ENCODE results near the gene DHX35. TPM values are rescaled to one million over a fixed set of nuclear protein-coding genes. Genes with fewer than 3 reads are reported as not detected.
"Not testable (repeated sequence)": the region's sequence is repeated elsewhere in the genome, so short reads cannot be mapped to it uniquely, and the experiment has no call there.

The DHX35 gene
- polyA plus RNA-seq, 1 donor from 2014 or later = 21.3 TPM

DNA sequence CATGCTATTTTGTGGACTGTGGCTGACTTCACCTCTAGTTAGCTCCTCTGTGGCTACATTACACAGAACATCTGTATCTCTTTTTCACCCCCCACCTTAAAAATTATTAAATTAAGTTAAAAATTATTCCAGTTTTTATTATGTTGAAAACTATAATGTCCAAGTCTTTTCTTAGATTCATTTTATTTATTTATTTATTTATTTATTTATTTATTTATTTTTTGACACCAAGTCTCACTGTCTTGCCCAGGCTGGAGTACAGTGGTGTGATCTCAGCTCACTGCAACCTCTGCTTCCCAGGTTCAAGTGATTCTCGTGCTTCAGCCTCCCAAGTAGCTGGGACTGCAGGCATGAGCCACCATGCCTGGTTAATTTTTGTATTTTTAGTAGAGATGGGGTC, 34.7 kb downstream of the DHX35 start:
- not testable (repeated sequence) for H3K27me3 ChIP-seq (ENCODE audit: insufficient read depth, low read depth, low read length); H3K4me3 ChIP-seq (ENCODE audit: low read length); H3K9me3 ChIP-seq (ENCODE audit: low read length); H3K27ac ChIP-seq (ENCODE audit: low read length); H3K36me3 ChIP-seq (ENCODE audit: insufficient read depth, low read length); H3K9me2 ChIP-seq (ENCODE audit: insufficient read depth, low read length); H3K4me2 ChIP-seq (ENCODE audit: low read length); H3K79me2 ChIP-seq (replicated peaks; ENCODE audit: insufficient read depth, low read length); H4K20me1 ChIP-seq (ENCODE audit: insufficient read depth); H3F3A ChIP-seq (ENCODE audit: insufficient read depth, low read length, poor library complexity, severe bottlenecking); H3K9ac ChIP-seq (ENCODE audit: low read length); H2AFZ ChIP-seq (ENCODE audit: low read depth, low read length)

GRCh38 chr20:38997622-38998021, 35.5 kb downstream of the DHX35 start:
- Histone ChIP-seq H3K9me2 (ENCODE audit: insufficient read depth, low read length) (no peaks in the 10 kb centered on the region), H3K36me3 (ENCODE audit: insufficient read depth, low read length) (peaks cover 3% of the 10 kb centered on the region), H3K79me2 (replicated peaks; ENCODE audit: insufficient read depth, low read length) (no peaks in the 10 kb centered on the region), H3K4me2 (ENCODE audit: low read length) (no peak overlapping the region), H3K27me3 (ENCODE audit: insufficient read depth, low read depth, low read length) (no peaks in the 10 kb centered on the region), H3F3A (ENCODE audit: insufficient read depth, low read length, poor library complexity, severe bottlenecking) (no peaks in the 10 kb centered on the region), H4K20me1 (ENCODE audit: insufficient read depth) (no peaks in the 10 kb centered on the region), H3K9ac (ENCODE audit: low read length) (no peak overlapping the region), H3K9me3 (ENCODE audit: low read length) (no peaks in the 10 kb centered on the region), H3K27ac (ENCODE audit: low read length) (no peak overlapping the region), H2AFZ (ENCODE audit: low read depth, low read length) (no peak overlapping the region), H3K4me3 (ENCODE audit: low read length) (no peak overlapping the region)
- TF ChIP-seq EP300 (conservative IDR thresholded peaks at IDR 0.05; ENCODE audit: poor library complexity, severe bottlenecking) = no peak
- TF ChIP-seq, protein P1, sequence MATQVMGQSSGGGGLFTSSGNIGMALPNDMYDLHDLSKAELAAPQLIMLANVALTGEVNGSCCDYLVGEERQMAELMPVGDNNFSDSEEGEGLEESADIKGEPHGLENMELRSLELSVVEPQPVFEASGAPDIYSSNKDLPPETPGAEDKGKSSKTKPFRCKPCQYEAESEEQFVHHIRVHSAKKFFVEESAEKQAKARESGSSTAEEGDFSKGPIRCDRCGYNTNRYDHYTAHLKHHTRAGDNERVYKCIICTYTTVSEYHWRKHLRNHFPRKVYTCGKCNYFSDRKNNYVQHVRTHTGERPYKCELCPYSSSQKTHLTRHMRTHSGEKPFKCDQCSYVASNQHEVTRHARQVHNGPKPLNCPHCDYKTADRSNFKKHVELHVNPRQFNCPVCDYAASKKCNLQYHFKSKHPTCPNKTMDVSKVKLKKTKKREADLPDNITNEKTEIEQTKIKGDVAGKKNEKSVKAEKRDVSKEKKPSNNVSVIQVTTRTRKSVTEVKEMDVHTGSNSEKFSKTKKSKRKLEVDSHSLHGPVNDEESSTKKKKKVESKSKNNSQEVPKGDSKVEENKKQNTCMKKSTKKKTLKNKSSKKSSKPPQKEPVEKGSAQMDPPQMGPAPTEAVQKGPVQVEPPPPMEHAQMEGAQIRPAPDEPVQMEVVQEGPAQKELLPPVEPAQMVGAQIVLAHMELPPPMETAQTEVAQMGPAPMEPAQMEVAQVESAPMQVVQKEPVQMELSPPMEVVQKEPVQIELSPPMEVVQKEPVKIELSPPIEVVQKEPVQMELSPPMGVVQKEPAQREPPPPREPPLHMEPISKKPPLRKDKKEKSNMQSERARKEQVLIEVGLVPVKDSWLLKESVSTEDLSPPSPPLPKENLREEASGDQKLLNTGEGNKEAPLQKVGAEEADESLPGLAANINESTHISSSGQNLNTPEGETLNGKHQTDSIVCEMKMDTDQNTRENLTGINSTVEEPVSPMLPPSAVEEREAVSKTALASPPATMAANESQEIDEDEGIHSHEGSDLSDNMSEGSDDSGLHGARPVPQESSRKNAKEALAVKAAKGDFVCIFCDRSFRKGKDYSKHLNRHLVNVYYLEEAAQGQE (IDR thresholded peaks at IDR 0.05; ENCODE audit: borderline replicate concordance) = no peak
- TF ChIP-seq SMC3 (conservative IDR thresholded peaks at IDR 0.05; ENCODE audit: poor library complexity) = no peak
- no peak for TF ChIP-seq EZH2 (IDR thresholded peaks at IDR 0.05; ENCODE audit: borderline replicate concordance, insufficient read depth, low read length, poor library complexity, severe bottlenecking)
- TF ChIP-seq MXI1 (conservative IDR thresholded peaks at IDR 0.05; ENCODE audit: poor library complexity, severe bottlenecking) = no peak
- no peak for TF ChIP-seq TAF1 (IDR thresholded peaks at IDR 0.05; ENCODE audit: low read depth)
- no peak for TF ChIP-seq POLR2AphosphoS5 (IDR thresholded peaks at IDR 0.05)
- no peak for TF ChIP-seq RAD21 (conservative IDR thresholded peaks at IDR 0.05)
- TF ChIP-seq, protein P2, sequence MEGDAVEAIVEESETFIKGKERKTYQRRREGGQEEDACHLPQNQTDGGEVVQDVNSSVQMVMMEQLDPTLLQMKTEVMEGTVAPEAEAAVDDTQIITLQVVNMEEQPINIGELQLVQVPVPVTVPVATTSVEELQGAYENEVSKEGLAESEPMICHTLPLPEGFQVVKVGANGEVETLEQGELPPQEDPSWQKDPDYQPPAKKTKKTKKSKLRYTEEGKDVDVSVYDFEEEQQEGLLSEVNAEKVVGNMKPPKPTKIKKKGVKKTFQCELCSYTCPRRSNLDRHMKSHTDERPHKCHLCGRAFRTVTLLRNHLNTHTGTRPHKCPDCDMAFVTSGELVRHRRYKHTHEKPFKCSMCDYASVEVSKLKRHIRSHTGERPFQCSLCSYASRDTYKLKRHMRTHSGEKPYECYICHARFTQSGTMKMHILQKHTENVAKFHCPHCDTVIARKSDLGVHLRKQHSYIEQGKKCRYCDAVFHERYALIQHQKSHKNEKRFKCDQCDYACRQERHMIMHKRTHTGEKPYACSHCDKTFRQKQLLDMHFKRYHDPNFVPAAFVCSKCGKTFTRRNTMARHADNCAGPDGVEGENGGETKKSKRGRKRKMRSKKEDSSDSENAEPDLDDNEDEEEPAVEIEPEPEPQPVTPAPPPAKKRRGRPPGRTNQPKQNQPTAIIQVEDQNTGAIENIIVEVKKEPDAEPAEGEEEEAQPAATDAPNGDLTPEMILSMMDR (IDR thresholded peaks at IDR 0.05; ENCODE audit: poor library complexity, severe bottlenecking) = no peak

DNA sequence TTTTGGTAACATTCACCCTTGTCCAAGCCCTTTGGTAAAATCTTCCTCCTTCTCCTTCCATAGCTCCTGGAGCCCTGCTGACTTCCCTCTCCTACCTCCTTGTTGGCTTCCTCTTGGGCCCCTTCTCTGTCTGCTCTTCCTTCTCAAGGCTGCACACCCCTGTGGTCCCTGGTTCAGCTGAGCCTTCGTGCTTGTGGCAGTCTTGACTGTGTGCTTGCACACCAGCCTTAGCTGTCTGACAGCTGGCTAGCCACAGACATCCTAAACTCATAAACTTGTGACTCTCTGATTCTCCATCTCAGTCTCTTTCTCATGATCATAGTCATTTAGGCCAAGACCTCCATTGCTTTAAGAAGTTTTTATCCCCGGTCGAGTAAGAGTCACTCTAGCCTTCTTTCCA, 37.1 kb downstream of the DHX35 start:
- Histone ChIP-seq H3K4me2 (ENCODE audit: low read length) (no peak overlapping the region), H3K9me2 (ENCODE audit: insufficient read depth, low read length) (no peaks in the 10 kb centered on the region), H3K9me3 (ENCODE audit: low read length) (no peaks in the 10 kb centered on the region), H3K27me3 (ENCODE audit: insufficient read depth, low read depth, low read length) (no peaks in the 10 kb centered on the region), H3K27ac (ENCODE audit: low read length) (no peak overlapping the region), H3K79me2 (replicated peaks; ENCODE audit: insufficient read depth, low read length) (no peaks in the 10 kb centered on the region), H4K20me1 (ENCODE audit: insufficient read depth) (no peaks in the 10 kb centered on the region), H3K4me3 (ENCODE audit: low read length) (no peak overlapping the region), H3K9ac (ENCODE audit: low read length) (no peak overlapping the region), H3K36me3 (ENCODE audit: insufficient read depth, low read length) (peaks cover 3% of the 10 kb centered on the region), H3F3A (ENCODE audit: insufficient read depth, low read length, poor library complexity, severe bottlenecking) (no peaks in the 10 kb centered on the region), H2AFZ (ENCODE audit: low read depth, low read length) (no peak overlapping the region)
- no peak for TF ChIP-seq TAF1 (IDR thresholded peaks at IDR 0.05; ENCODE audit: low read depth)
- no peak for TF ChIP-seq SMC3 (conservative IDR thresholded peaks at IDR 0.05; ENCODE audit: poor library complexity)
- no peak for TF ChIP-seq MXI1 (conservative IDR thresholded peaks at IDR 0.05; ENCODE audit: poor library complexity, severe bottlenecking)
- TF ChIP-seq RAD21 (conservative IDR thresholded peaks at IDR 0.05) = no peak
- TF ChIP-seq EZH2 (IDR thresholded peaks at IDR 0.05; ENCODE audit: borderline replicate concordance, insufficient read depth, low read length, poor library complexity, severe bottlenecking) = no peak
- TF ChIP-seq, protein P1 (IDR thresholded peaks at IDR 0.05; ENCODE audit: borderline replicate concordance) = no peak
- no peak for TF ChIP-seq POLR2AphosphoS5 (IDR thresholded peaks at IDR 0.05)
- TF ChIP-seq EP300 (conservative IDR thresholded peaks at IDR 0.05; ENCODE audit: poor library complexity, severe bottlenecking) = no peak
- TF ChIP-seq, protein P2 (IDR thresholded peaks at IDR 0.05; ENCODE audit: poor library complexity, severe bottlenecking) = no peak

Data from neural cell (in vitro differentiated cells).